ENCODE results near the gene BLCAP.

GRCh38 chr20:37498066-37498665, 29.5 kb downstream of the BLCAP start:
- TF ChIP-seq CTCF (IDR thresholded peaks at IDR 0.05) (no peak), POLR2A (IDR thresholded peaks at IDR 0.05) (no peak)
